CD4-positive, alpha-beta T cell treated with Interleukin-17A for 4 hours (primary cell): ENCODE results near the gene CXorf66.
"Not testable (repeated sequence)": the region's sequence is repeated elsewhere in the genome, so short reads cannot be mapped to it uniquely, and the experiment has no call there.

Experiments
- DNase-seq: peaks from one replicate; pipeline ENCODE4 v3.0.0-alpha.2; 2020; ENCODE audit warnings: mixed read lengths

The CXorf66 gene

DNA sequence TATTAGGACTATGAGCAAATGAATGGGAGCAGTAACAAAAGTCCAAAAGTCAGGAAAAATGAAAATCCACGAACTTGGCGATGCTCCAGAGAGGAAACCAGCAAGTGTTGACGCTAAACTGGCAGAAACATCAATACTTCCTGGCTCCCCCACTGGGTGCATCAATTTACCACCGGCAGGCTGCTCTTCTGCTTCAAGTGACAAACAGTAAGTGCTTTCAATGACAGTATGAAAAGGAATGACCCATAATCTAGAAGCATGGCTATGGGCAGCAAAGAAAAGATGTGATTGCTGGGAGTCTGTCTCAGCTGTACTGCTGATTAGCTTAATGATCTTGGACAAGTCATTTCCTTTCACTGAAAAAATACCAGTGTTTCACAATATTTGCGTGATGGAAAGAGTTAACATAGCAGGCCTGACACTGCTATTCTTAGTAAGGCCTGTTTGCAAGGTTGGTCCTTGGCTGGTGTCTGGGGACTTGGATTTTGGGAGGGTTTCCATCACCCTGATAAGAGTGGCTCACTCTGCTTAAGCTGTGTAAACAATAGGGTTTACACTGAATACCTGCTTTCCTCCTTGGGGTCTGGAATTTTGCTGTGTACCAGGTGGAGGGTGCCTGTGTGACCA lies 41.1 kb downstream of the CXorf66 start:
- DNase-seq, result no peak

GRCh38 chrX:139921142-139921541 lies 44.2 kb downstream of the CXorf66 start:
- DNase-seq, result not testable (repeated sequence)

DNA sequence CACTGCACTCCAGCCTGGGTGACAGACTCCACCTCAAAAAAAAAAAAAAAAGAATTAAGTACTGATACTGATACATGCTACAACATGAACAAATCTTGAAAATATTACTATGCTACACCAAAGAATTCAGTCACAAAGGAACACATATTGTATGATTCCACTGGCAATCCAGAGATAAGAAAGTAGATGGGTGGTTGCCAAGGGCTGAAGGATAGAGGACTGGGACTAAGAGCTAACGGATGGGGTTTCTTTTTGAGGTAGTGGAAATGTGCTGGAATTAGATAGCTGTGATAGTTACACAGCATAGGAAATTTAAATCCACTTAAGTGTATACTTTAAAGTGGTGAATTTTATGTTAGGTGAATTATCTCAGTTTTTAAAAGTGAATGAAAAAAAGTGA lies 45.0 kb downstream of the CXorf66 start:
- no peak for DNase-seq

GRCh38 chrX:139914421-139914820 lies 50.9 kb downstream of the CXorf66 start:
- DNase-seq, result no peak

DNA sequence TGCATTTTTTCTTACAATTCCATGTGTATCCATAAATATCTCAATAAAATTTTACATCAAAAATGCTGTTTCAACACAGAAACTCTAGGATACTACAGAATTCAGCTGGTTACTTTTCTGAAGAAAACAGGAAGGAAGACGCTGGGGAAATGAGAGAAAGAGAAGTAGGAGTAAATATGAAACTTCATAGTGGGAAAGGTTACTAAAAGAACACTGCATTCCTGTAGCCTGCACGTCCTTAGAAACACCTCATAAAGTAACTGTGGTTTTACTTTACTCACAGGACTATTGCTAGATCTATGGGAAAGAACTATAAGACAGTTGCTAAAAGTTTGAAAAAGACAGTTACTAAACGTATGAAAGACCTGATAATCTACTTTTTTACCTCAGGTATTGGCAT lies 55.6 kb downstream of the CXorf66 start:
- DNase-seq, result no peak

GRCh38 chrX:139907078-139907477 lies 58.2 kb downstream of the CXorf66 start:
- no peak for DNase-seq

GRCh38 chrX:139905743-139906142 lies 59.6 kb downstream of the CXorf66 start:
- no peak for DNase-seq
